T-helper 2 cell treated with Interferon-gamma antibody and Interleukin-4, amounts not matched to agents 5 μg/mL and 100 μg/mL, for 36 hours (primary cell): ENCODE measurements around the gene FOXA3.

Source experiments
- DNase-seq: peaks from one replicate; pipeline ENCODE4 v3.0.0; 2021; ENCODE audit warnings: low spot score
- H3K27ac Mint-ChIP-seq: one replicate; pipeline ENCODE4 v1.8.0; 2021; ENCODE audit warnings: mild to moderate bottlenecking, mixed read lengths
- H3K27me3 Mint-ChIP-seq: one replicate; pipeline ENCODE4 v1.8.0; 2021; ENCODE audit warnings: low read depth, mixed read lengths
- H3K36me3 Mint-ChIP-seq: one replicate; pipeline ENCODE4 v1.8.0; 2021; ENCODE audit warnings: low read depth, mixed read lengths
- H3K4me1 Mint-ChIP-seq: one replicate; pipeline ENCODE4 v1.8.0; 2021; ENCODE audit warnings: low read depth, mixed read lengths
- H3K4me3 Mint-ChIP-seq: one replicate; pipeline ENCODE4 v1.8.0; 2022; ENCODE audit warnings: mild to moderate bottlenecking, moderate library complexity, mixed read lengths
- H3K9me3 Mint-ChIP-seq: one replicate; pipeline ENCODE4 v1.8.0; 2021; ENCODE audit warnings: mixed read lengths

The FOXA3 gene

DNA sequence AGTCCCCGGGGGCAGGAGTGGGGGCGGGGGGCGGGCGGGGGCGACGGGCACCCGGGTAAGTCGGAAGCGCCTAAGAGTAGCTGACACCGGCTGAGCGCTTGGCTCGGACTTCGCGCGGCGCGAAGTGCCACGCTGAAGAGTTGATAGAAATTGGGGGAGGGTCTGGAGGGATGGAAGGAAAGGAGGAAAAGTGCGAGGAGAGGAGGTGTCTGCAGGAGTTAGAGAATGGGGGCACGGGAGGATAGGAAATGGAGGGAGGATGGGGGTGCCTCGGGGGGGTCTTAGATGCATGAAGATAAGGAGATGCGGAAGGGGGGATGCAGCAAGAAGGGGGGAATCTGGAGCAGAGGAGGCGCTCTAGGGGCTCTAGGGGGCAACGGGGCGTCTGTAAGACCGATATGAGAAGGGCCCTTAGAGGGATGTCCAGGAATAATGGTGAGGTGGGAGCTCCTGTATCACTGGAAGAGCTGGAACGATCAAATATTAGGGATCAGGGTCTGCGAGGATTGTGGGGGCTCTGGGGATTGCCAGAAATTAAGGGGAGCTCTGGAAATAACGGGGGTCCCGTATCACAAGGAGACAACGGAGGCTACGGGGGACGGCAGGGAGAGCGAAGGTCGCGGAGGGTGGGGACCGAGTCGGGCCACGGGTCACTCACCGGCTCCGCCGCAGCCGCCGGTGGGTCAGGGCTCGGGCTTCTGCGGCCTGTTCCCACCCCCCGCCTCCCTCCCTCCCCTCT lies 38.0 kb downstream of the FOXA3 start, which contains the start of gene MYPOP:
Gene MYPOP (minus strand): TSS at position 702 of the 739 bp plus-strand sequence. CDS start 840 bp downstream, outside the sequence.
- Mint-ChIP-seq H3K27ac (peak within 1 kb of the TSS; percentile 84), H3K4me3 (peak within 1 kb of the TSS; percentile 98), H3K9me3 (no peaks in the 10 kb centered on the region), H3K27me3 (peaks cover 5% of the 10 kb centered on the region), H3K36me3 (peaks cover 22% of the 10 kb centered on the region), H3K4me1 (peaks cover 19% of the 10 kb centered on the region)
- DNase-seq, result no peak

DNA sequence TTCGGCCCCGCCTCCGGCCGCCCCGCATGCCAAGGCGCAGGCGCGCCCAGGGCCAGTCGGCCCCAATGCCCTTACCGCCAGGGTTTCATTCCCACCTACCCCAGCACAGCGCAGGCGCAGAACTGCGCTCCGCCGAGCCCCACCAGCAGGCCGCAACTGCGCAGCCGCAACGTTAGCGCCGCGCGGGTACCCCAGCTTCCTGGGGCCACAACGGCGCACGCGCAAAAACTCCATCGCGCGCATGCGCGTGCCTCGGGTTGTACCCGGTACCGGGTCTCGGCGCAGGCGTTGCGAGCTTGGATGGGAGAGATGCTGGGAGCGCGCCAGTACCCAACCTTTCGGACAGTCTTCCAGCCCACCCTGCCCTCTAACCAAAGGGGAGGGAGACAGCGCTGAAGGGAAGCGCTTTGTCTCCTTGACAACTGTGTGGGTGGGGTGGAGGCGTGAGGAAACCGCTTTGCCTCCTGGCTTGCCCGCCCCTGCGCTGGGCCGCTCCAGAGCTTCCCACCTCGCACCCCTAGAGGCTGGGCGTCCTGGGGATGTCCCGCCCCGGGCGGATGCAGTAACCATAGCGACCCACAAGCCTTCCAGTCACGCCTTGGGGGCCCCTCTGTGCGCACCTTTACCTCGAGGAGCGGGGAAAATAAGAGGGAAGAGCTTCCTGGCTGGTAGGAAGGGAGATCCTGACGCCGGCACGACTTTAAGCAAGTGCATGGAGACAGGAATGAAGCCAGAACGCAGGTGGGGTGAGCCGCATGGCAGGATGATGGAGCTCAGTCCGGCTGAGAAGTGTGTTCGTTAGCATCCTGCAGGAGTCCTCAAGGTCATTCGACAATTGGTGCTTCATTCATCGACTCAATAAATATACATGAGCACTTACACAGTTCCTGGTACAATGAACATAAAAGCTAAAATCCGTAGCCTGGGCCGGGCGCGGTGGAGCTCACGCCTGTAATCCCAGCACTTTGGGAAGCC lies 38.8 kb downstream of the FOXA3 start:
- H3K27me3 Mint-ChIP-seq, result peaks cover 5% of the 10 kb centered on the region
- peak; percentile 100 for DNase-seq
- peak overlapping the region; percentile 72 for H3K27ac Mint-ChIP-seq
- H3K36me3 Mint-ChIP-seq, result peaks cover 22% of the 10 kb centered on the region
- peak overlapping the region; percentile 98 for H3K4me3 Mint-ChIP-seq
- H3K4me1 Mint-ChIP-seq, result peaks cover 19% of the 10 kb centered on the region
- no peaks in the 10 kb centered on the region for H3K9me3 Mint-ChIP-seq

- Mint-ChIP-seq H3K9me3 (no peaks in the 10 kb centered on the region), H3K4me1 (peaks cover 17% of the 10 kb centered on the region), H3K4me3 (no peak overlapping the region), H3K27me3 (peaks cover 5% of the 10 kb centered on the region), H3K27ac (no peak overlapping the region), H3K36me3 (peaks cover 9% of the 10 kb centered on the region)
- DNase-seq, result no peak
These were observed 40.9 kb downstream of the FOXA3 start for GRCh38 chr19:45905011-45905410.

DNA sequence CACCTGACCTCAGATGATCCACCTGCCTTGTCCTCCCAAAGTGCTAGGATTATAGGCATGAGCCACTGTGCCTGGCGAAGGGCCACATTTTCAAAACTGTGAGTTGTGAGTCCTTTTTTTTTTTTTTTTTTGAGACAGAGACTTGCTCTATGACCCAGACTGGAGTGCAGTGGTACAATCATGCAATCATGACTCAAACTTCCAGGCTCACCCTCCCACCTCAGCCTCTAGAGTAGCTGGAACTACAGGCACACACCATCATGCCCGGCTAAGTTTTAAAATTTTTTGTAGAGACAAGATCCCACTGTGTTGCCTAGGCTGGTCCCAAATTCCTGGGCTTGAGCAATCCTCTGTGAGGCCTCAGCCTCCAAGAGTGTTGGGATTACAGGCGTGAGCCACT lies 42.1 kb downstream of the FOXA3 start:
- H3K27ac Mint-ChIP-seq, result no peak overlapping the region
- no peaks in the 10 kb centered on the region for H3K9me3 Mint-ChIP-seq

GRCh38 chr19:45908956-45909355 lies 44.8 kb downstream of the FOXA3 start:
- H3K27me3 Mint-ChIP-seq, result peaks cover 2% of the 10 kb centered on the region
- no peaks in the 10 kb centered on the region for H3K36me3 Mint-ChIP-seq
- no peak for DNase-seq
- H3K9me3 Mint-ChIP-seq, result no peaks in the 10 kb centered on the region
- no peak overlapping the region for H3K27ac Mint-ChIP-seq
- no peak overlapping the region for H3K4me3 Mint-ChIP-seq
- peaks cover 3% of the 10 kb centered on the region for H3K4me1 Mint-ChIP-seq

More for the DNA sequence above, 42.1 kb downstream of the FOXA3 start:
- no peak for DNase-seq
- peaks cover 8% of the 10 kb centered on the region for H3K4me1 Mint-ChIP-seq
- no peaks in the 10 kb centered on the region for H3K36me3 Mint-ChIP-seq
- peaks cover 5% of the 10 kb centered on the region for H3K27me3 Mint-ChIP-seq
- H3K4me3 Mint-ChIP-seq, result no peak overlapping the region

DNA sequence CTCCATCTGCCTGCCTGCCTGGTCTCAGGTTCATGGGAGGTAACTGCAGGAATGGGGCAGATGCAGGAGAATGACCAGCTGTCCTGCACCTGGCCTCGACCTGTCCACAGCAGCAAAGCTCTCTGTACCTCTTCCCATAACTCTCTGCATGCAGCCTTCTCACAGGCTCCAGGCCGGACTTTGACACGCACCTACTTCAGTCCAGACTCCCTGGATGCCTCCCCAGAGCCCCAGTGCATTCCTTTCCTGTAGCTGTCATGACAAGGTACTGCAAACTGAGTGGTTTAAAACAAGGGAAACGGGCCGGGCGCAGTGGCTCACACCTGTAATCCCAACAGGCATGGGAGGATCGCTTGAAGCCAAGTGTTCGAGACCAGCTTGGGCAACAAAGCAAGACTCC lies 47.2 kb downstream of the FOXA3 start:
- H3K4me1 Mint-ChIP-seq, result peaks cover 6% of the 10 kb centered on the region

GRCh38 chr19:45913874-45914830 lies 50.0 kb downstream of the FOXA3 start, which contains the start of gene NANOS2:
NANOS2 (minus strand) TSS chr19:45914778; CDS start chr19:45914693, 85 bp downstream.
- no peaks in the 10 kb centered on the region for H3K36me3 Mint-ChIP-seq
- DNase-seq, result no peak
- no peaks in the 10 kb centered on the region for H3K9me3 Mint-ChIP-seq
- no peak within 1 kb of the TSS for H3K4me3 Mint-ChIP-seq
- no peak within 1 kb of the TSS for H3K27ac Mint-ChIP-seq
- peaks cover 21% of the 10 kb centered on the region for H3K4me1 Mint-ChIP-seq
- H3K27me3 Mint-ChIP-seq, result no peaks in the 10 kb centered on the region

More for the DNA sequence above, 47.2 kb downstream of the FOXA3 start:
- Mint-ChIP-seq H3K27ac (no peak overlapping the region), H3K36me3 (no peaks in the 10 kb centered on the region), H3K4me3 (no peak overlapping the region), H3K9me3 (no peaks in the 10 kb centered on the region), H3K27me3 (no peaks in the 10 kb centered on the region)
- DNase-seq, result no peak

- Mint-ChIP-seq H3K4me1 (peaks cover 36% of the 10 kb centered on the region), H3K27ac (peak overlapping the region; percentile 73), H3K4me3 (peak overlapping the region; percentile 63)
These were observed 53.4 kb downstream of the FOXA3 start for GRCh38 chr19:45917421-45918091.

GRCh38 chr19:45918721-45919120 lies 54.6 kb downstream of the FOXA3 start:
- Mint-ChIP-seq H3K4me3 (peak overlapping the region; percentile 26), H3K27me3 (no peaks in the 10 kb centered on the region), H3K27ac (peak overlapping the region; percentile 68), H3K4me1 (peaks cover 36% of the 10 kb centered on the region), H3K36me3 (no peaks in the 10 kb centered on the region), H3K9me3 (no peaks in the 10 kb centered on the region)
- no peak for DNase-seq

More at GRCh38 chr19:45917421-45918091, 53.4 kb downstream of the FOXA3 start:
- DNase-seq, result peak; percentile 19
- Mint-ChIP-seq H3K36me3 (no peaks in the 10 kb centered on the region), H3K9me3 (no peaks in the 10 kb centered on the region), H3K27me3 (no peaks in the 10 kb centered on the region)

- Mint-ChIP-seq H3K27ac (no peak overlapping the region), H3K27me3 (no peaks in the 10 kb centered on the region), H3K4me3 (no peak overlapping the region), H3K36me3 (no peaks in the 10 kb centered on the region), H3K9me3 (no peaks in the 10 kb centered on the region), H3K4me1 (peaks cover 36% of the 10 kb centered on the region)
- no peak for DNase-seq
These were observed 55.6 kb downstream of the FOXA3 start for GRCh38 chr19:45919678-45920077.

DNA sequence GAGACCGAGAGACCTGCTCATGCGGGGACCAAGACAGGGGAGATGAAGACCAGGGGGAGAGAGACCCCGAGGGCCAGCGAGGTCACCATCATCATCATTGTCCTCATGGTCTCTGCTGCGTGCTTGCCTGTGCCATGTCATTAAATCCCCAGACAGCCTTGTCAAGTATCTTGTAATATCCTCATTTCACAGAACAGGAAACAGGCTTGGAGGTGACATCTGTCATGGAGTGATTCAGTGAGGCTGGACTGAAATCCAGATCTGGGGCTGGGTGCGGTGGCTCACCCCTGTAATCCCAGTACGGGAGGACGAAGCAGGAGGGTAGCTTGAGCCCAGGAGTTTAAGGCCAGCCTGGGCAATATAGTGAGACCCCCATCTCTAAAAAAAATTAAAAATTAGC lies 56.3 kb downstream of the FOXA3 start:
- Mint-ChIP-seq H3K27ac (peak overlapping the region; percentile 70), H3K4me1 (peaks cover 37% of the 10 kb centered on the region), H3K27me3 (no peaks in the 10 kb centered on the region), H3K36me3 (no peaks in the 10 kb centered on the region), H3K4me3 (peak overlapping the region; percentile 41), H3K9me3 (no peaks in the 10 kb centered on the region)
- DNase-seq, result no peak

DNA sequence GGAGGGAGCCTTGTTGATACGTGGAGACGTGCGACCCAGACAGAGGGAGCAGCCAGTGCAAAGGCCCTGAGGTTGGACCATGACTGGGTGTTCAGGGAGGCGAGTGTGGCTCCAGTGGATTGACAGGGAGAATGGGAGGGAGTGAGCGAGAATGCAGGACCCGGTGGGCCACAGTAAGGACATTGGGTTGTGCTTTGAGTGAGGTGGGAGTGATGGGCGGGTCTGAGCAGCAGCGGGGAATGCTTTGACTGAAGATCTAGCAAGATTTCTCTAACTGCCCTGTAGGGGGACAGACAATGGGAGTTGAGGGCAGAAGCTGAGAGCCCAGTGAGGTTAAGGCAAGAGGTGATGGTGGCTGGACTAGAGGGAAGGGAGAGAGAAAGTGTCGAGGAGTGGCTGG lies 58.2 kb downstream of the FOXA3 start:
- H3K4me3 Mint-ChIP-seq, result no peak overlapping the region

More for the DNA sequence above, 58.2 kb downstream of the FOXA3 start:
- Mint-ChIP-seq H3K27me3 (no peaks in the 10 kb centered on the region), H3K27ac (no peak overlapping the region), H3K36me3 (no peaks in the 10 kb centered on the region), H3K4me1 (peaks cover 37% of the 10 kb centered on the region), H3K9me3 (no peaks in the 10 kb centered on the region)
- no peak for DNase-seq
